HEK293 (cell line): ENCODE results near the gene LRRC74B.

Experiments
- ATF2 ChIP-seq: fragments of 450-650 bp; formaldehyde crosslinking; IDR thresholded peaks from 2 replicates; pipeline ENCODE4 v1.5.1; 2016; ENCODE audit warnings: missing biosample characterization, missing genetic modification characterization, low read depth
- BCL11A ChIP-seq: fragments of 450-650 bp; formaldehyde crosslinking; IDR thresholded peaks from 2 replicates; pipeline ENCODE4 v1.5.1; 2016; ENCODE audit warnings: low read depth, missing biosample characterization, missing genetic modification characterization
- CTCF ChIP-seq: fragments of 450-650 bp; formaldehyde crosslinking; IDR thresholded peaks from 2 replicates; pipeline ENCODE4 v1.5.1; 2016; ENCODE audit warnings: missing biosample characterization, missing genetic modification characterization
- SP2 ChIP-seq: fragments of 450-650 bp; formaldehyde crosslinking; IDR thresholded peaks from 2 replicates; pipeline ENCODE4 v1.5.1; 2016; ENCODE audit warnings: missing biosample characterization, missing genetic modification characterization
- YY1 ChIP-seq: fragments of 450-650 bp; formaldehyde crosslinking; IDR thresholded peaks from 2 replicates; pipeline ENCODE4 v1.5.1; 2018; ENCODE audit warnings: missing biosample characterization, missing genetic modification characterization
- ZBTB7A ChIP-seq: fragments of 450-650 bp; formaldehyde crosslinking; IDR thresholded peaks from 2 replicates; pipeline ENCODE4 v1.5.1; 2016; ENCODE audit warnings: low read depth, missing biosample characterization, missing genetic modification characterization
- ZFP69B ChIP-seq: fragments of 450-650 bp; formaldehyde crosslinking; IDR thresholded peaks from 2 replicates; pipeline ENCODE4 v1.5.1; 2016; ENCODE audit warnings: missing biosample characterization, missing genetic modification characterization
- ZNF10 ChIP-seq: fragments of 450-650 bp; formaldehyde crosslinking; IDR thresholded peaks from 2 replicates; pipeline ENCODE4 v1.5.1; 2017; ENCODE audit warnings: missing biosample characterization, missing genetic modification characterization
- ZNF24 ChIP-seq: fragments of 450-650 bp; formaldehyde crosslinking; IDR thresholded peaks from 2 replicates; pipeline ENCODE4 v1.5.1; 2016; ENCODE audit warnings: missing biosample characterization, missing genetic modification characterization
- ZNF280C ChIP-seq: fragments of 450-650 bp; formaldehyde crosslinking; IDR thresholded peaks from 2 replicates; pipeline ENCODE4 v1.5.1; 2016; ENCODE audit warnings: missing biosample characterization, missing genetic modification characterization
- ZNF341 ChIP-seq: fragments of 450-650 bp; formaldehyde crosslinking; IDR thresholded peaks from 2 replicates; pipeline ENCODE4; 2016; ENCODE audit warnings: low read depth, missing biosample characterization, missing genetic modification characterization
- ZNF558 ChIP-seq: fragments of 450-650 bp; formaldehyde crosslinking; IDR thresholded peaks from 2 replicates; pipeline ENCODE4 v1.5.1; 2016; ENCODE audit warnings: missing biosample characterization, missing genetic modification characterization
- ZNF785 ChIP-seq: fragments of 450-650 bp; formaldehyde crosslinking; IDR thresholded peaks from 2 replicates; pipeline ENCODE4 v1.5.1; 2016; ENCODE audit warnings: missing biosample characterization, missing genetic modification characterization

GRCh38 chr22:21030032-21030431 is 15.7 kb upstream of the LRRC74B start:
- no peak for TF ChIP-seq ZBTB7A (tag by site-specific recombination)
- TF ChIP-seq ZNF10 (tag by site-specific recombination), result no peak
- TF ChIP-seq BCL11A (tag by site-specific recombination), result no peak
- no peak for TF ChIP-seq YY1
- TF ChIP-seq ATF2 (tag by site-specific recombination), result no peak
- no peak for TF ChIP-seq CTCF (tag by site-specific recombination)
- TF ChIP-seq ZNF24 (tag by site-specific recombination), result no peak
- TF ChIP-seq SP2 (tag by site-specific recombination), result no peak
- no peak for TF ChIP-seq ZNF341
- TF ChIP-seq ZNF280C (tag by site-specific recombination), result no peak
- TF ChIP-seq ZFP69B (tag by site-specific recombination), result no peak
- TF ChIP-seq ZNF785 (tag by site-specific recombination), result no peak
- TF ChIP-seq ZNF558 (tag by site-specific recombination), result no peak
